B cell (primary cell): Measurements from ENCODE around the gene RUVBL2.

Source experiments
- CTCF ChIP-seq: fragments of 200-600 bp; IDR thresholded peaks from one replicate; pipeline ENCODE4 v1.8.0; 2022; ENCODE audit warnings: antibody characterized with exemption, mild to moderate bottlenecking
- EZH2 ChIP-seq: IDR thresholded peaks from 2 replicates; pipeline ENCODE4 v1.6.1; 2012; ENCODE audit warnings: borderline replicate concordance, low read depth, mild to moderate bottlenecking, moderate library complexity, low read length; ENCODE audit not compliant: insufficient read depth, poor library complexity, severe bottlenecking

DNA sequence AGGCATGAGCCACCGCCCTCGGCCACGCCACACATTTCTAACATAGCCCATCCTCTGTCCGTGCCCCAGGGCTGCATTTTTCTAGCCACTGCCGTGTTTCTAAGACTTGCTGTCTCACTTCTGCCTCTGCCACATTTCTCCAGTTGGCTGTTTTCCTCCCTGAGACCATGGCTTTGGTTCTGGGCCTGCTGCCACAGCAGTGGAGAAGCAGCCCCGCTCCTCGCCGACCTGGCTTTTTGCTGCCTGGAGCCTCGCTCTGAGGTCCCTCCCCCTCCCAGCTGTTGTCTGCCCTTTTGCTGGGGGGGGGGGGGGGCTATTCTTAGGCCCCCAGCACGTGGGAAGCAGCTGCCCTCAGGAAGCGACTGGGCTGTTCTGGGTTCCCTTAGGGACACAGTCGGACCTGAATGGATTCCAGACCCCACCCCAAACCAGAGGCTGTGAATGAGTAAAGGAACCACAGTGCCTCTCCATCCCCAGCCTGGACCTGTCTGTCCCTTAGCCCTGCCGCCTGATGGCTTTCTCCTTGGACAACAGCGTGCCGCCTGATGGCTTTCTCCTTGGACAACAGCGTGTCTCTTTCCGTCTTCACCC lies 3.9 kb upstream of the RUVBL2 start:
- no peak for TF ChIP-seq CTCF
- TF ChIP-seq EZH2 = no peak
